D341Med (cell line): ENCODE measurements around the gene GNPTAB.

ENCODE experiments used
- DNase-seq: peaks from one replicate; pipeline ENCODE4 v3.0.0; 2012; ENCODE audit warnings: low spot score

Gene GNPTAB

DNA sequence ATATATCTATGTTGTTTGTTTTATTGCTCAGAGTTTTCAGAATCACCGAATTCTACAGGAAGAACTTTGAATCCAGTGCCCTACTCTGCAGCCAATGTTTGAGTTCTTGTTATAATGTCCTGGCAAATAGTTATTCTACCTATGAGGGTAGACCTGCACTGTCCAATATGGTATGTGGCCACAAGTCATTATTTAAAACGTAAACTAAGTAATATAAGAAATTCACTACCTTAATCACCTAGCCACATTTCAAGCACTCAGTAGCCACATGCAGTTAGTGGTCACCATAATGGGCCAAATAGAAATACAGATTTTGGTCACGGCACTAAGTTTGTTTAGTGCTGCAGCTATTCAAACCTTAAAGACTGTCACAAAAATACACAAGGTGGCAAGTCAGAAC is 26.4 kb downstream of the GNPTAB start:
- DNase-seq, result no peak

DNA sequence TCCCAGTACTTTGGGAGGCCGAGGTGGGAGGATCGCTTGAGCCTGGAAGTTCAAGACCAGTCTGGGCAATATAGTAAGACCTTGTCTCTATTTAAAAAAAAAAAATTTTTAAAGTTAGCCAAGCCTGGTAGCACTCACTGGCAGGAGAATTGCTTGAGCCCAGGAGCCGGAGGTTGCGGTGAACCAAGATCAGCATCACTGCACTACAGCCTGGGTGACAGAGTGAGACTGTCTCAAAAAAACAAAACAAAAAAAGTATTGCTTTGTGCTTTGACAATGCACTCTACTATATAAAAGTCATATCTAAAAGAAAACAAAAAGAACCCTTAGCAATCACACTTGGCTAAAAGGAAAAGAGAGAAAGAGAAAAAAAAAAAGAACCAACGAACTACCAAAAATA is 26.8 kb downstream of the GNPTAB start:
- no peak for DNase-seq

DNA sequence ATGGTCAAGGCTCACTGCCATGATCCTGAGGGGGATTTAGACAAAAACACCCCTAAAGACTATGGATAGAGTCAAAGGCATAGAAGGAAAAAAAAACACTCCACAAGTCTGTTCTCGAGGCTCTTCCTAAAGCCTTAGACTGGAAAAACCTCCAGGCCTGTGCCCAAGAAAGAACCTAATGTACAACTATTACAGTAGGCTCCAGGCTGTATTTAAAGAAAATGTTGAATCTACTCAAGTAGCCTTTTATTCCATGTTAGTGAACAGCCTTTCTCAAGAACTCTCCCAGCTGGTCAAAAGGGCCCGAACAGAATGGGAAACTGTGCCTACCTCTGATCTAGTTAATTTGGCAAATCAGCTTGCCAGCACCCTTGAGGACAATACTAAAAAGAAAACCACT is 28.3 kb downstream of the GNPTAB start:
- no peak for DNase-seq

DNA sequence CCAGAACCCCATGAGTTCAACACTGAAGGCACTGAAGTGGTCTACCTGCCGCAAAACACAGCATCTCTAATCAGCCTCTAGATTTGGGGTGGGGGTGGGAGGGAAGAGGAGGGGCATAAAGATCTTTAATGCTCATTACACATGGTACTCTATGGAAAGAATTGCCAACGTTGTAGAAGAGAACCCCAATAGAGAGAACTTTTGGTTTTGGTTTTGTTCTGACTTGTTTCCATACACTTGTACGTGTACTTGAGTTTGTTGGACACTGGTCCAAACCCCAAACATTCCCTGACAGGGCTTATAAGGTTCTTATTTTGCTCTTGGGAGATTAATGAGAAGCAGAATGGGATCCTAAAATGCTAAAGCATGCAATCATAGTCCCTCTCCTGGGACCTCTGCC is 31.0 kb downstream of the GNPTAB start:
- DNase-seq, result no peak

DNA sequence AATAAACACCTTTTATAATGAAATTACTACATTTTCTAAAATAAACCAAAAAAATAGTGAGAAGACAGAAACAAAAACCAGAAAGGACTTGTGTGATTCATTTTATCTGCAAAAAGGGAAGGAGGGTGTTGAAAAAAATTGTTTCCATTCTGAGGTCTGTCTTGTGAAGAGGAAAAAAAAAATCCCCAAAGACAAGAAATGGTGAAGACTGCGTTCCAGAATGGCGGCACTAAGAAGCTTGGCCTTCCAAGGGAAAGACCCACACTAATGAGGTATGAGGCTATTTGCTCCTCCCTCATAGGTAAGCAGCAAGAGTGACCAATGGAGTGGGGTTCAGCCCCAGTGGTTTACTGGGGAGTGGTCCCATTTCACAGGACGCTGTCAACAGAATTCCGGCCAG is 35.0 kb downstream of the GNPTAB start:
- no peak for DNase-seq

DNA sequence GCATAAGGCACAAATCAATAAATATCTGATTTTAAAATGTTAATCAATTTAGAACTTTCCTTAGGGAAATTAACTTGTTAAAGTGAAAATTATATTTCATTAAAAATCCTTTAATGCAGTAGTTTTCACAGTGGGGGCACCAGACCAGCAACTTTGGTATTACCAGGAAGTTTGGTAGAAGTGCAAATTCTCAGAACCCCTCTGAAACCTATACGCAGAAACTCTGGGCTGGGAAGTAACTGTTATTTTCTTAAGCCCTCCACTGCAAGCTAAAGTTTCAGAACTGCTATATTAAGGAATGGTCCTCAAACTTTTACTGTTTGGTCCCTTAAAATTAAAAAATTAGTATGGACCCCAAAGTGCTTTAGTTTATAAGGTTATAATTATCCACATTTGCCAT is 35.7 kb downstream of the GNPTAB start:
- no peak for DNase-seq

DNA sequence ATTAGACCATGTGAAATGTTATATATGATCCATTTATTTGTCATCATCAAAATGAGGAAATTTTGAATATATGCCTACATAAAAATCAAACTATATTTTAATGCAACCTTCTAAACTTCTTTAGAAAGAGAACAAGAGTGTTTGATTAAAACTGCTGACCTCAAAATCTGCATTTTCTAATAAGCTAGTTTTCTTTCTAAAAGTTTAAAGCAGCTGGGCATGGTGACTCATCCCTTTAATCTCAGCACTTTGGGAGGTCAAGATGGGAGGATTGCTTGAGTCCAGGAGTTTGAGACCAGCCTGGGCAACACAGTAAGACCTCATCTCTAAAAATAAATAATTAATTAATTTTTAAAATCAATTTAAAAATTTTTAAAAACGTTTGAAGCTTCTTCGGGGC is 36.2 kb downstream of the GNPTAB start:
- DNase-seq, result no peak

DNA sequence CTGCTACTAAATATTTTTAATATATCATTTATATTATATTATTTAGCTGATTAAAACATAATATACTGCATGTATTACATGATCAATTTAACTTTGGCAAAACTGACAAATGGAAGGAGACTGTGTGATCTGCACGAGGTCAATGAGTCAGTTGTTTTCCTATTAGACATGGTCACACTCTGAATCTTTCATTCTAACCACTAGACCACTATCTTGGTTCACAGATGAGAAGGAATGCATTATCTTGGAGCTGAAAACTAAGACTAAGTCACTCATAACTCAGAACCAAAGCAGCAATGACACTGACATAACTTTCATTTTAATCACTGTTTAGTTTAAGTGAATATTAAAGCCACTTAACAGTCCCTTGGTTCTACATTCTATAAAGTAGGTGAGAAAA is 37.4 kb downstream of the GNPTAB start:
- no peak for DNase-seq

DNA sequence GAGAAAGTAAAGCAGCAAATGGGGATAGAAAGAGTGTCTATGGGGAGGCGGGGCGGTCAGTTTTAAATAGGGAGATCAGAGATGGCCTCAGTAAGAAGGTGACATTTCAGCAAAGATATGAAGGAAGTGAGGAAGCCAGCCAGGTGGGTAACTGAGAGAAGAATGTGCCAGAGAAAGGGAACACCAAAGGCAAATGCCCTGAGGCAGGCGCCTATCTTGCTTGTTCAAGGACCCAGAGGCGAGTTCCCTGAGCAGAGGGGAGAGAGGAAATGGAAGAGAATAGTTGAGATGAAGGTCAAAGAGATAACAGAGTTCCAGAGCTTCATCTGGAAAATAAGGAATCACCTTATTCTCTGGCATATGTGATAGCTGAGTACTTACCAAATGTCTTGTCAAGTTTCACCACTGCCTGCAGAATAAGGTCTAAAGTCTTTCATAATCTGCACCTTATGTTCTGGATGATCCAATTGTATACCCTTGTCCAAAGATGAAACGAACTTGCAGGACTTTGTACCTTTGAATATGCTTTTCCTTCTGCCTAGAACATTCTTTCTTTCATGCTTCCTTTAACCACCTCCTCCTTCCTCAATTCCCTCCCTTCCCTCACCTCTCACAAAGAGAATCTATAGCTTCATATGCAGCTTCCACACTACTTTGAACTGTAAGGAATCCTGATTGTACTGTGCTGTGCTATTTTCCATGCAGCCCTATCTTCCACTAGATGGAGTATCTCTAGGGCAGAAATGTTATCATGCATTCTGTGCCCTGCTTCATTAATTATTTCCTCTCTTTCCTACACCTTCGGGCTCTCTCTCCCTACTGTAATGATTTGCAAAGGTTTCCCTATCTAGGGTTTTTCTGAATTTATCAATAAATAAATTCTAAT is 38.5 kb downstream of the GNPTAB start:
- DNase-seq, result no peak

DNA sequence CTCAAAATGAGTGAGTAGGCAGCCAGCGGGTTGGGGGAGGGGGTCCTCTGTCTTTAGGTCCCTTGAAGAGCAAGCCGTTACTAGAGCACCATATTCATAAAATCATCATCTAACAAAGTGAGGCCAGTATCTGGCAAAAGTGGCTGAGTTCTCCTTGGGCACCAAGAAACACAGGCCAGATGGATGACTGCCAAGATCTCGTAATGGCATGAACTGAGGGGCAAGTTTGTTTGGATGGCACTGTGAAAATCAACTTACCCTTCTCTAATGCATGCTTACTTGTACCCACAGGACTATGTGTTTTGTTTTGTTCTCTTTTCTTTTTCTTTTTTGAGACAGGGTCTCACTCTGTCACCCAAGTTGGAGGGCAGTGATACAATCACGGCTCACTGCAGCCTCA is 41.6 kb downstream of the GNPTAB start:
- DNase-seq, result no peak

DNA sequence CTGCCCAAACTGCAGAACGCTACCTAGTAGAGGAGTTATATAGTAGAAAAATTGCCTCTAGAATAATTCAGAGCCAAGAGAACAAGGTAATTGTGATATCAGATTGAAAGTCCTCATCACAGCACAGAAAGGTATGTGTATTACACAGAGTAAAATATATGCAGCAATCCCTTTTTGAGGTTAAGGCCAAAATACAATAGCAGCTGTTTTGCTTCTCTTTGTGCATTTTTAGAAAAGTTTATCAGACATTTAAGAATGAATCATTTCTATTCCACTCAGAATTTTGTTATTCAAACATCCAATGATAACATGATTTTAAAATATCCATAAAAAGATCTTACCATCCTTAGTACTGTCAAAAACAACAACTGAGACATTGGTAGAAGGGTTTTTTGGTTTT is 45.1 kb downstream of the GNPTAB start:
- no peak for DNase-seq

DNA sequence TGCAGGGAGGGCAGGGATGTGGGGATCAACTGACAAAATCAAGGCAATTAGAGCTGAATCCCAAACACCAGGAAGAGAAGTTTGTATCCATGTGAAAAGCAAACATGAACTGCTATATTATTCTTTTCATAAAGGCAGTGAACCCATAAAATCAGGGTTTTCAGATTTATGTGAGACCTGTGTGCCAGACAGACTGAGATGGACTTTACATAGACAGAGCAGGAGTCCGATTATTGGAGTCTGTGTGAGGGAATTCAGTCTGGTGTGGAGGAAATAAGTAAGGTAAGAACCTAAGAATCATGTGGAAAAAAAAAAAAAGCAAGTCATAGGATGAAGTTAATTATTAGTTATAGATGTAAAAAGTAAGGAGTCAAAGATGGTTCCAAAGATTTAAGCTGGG is 46.4 kb downstream of the GNPTAB start:
- DNase-seq, result no peak

DNA sequence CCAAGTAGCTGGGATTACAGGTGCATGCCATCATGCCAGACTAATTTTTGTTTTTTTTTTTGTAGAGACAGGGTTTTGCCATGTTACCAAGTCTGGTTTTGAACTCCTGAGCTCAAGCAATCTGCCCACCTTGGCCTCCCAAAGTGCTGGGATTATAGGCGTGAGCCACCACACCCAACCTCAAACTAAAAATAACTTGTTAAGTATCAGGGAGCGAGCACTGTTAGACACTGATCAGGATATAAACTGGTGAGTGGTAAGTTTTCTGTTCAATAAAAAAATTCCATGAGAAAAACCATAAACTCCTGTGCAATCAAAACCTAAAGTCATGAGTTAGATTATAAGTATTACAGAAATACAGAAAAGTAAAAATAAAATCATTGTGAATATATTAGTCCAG is 46.9 kb downstream of the GNPTAB start:
- DNase-seq, result no peak

DNA sequence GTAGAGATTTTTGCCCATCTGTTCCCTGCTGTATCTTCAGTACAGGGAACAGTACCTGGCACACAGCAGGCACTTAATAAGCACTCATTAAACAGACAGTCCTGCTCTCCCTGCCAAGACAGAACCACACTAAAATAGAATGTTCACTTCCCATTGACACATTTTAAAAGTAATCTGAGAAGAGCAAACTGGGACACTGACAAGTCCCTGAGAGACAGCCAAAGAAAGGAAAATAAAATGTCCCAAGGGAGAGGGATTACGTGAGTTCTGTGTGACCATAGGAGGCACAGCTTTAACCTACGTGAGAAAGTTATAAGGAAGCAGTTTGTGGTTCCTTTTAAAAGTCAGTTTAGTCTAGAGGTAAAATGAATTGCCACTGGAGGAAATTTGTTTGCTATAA is 47.6 kb downstream of the GNPTAB start:
- no peak for DNase-seq

DNA sequence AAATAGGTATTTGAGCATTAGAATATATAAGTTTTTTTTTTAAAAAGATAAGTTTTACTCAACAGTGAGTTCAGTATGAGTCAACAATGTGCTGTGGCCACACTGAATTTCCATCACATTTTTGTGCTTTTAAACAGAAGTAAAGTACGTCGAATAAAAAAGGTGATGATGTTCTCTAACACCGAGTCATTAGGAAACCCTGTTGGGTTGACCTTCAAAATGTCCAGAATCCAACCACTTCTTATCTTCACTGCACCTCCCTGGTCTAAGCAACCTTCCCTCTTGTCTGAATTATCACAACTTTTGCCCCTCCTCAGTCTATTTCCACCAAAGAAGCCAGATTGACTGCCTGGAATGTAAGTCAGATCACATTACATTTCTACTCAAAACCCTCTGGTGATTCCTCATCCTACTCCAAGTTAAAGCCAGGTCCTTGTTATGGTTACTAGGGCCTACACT is 48.5 kb downstream of the GNPTAB start:
- DNase-seq, result no peak

DNA sequence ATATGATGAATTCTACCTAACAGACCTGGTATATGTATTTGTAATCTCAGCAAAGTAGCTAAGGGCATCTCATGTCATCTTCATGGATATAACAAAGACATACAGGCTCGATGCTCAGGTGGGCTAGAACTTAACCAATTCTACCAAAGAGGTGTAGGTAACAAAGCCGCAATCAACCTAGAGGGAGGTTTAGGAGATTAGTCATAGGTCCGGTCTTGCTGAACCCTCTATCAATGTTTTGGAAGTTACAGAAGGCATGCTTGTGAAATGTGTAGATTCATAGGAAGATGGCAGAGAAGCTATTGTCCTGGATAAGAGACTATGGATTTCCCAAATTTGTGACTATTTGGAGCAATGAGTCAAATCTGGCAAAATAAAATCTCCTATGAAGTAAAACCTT is 48.9 kb downstream of the GNPTAB start:
- DNase-seq, result no peak

DNA sequence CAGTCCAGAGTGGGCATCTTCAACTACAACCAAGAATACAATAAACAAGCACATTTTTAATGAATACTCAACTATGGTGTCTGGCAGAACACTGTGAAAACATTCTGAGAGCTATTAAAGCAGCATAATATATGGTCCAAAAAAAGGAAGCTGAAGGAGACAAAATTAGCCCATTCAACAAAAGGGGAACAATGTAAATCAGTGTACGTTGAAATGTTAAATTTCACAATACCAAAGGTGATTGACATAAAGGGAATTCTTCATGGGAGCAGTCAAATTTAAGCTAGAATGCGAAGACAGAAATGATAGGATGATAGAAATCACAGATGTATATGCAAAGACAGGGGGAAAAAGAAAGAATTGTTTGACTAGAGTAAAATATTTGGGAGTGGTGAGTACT is 50.2 kb downstream of the GNPTAB start:
- DNase-seq, result no peak

DNA sequence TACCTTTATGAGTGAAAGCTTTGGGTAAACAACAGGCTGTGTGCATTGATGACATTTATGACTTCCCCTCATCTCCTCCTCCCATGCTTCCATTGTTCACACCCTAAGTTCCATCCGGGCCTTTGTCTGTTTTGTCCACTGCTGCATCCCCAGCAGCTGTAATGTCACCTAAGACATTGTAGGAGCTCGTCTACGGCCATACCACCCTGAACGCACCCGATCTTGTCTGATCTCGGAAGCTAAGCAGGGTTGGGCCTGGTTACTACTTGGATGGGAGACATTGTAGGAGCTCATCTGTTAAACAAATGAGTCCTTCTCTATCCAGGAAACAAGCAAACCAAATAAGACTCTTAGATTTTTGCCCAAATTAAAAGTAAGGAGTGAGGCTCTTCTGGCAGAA is 51.1 kb downstream of the GNPTAB start:
- DNase-seq, result no peak

DNA sequence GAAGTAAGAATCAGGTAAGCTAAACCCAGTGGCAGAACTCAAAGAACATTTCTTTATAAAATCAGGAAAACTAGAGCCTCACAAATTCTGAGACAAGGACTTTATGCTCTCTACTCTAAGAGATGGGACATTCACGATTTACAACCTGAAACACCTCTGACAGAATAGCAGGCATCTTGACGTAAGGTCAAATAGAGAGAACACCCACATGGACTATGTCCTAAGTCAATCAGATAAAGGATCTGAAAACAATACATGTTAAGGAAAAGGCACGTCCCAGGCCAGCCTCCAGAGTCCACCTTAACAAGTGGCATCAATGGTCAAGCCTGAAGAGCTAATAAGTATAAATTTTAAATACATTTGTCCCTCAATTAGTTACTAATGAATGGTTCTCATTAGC is 51.6 kb downstream of the GNPTAB start:
- DNase-seq, result no peak

DNA sequence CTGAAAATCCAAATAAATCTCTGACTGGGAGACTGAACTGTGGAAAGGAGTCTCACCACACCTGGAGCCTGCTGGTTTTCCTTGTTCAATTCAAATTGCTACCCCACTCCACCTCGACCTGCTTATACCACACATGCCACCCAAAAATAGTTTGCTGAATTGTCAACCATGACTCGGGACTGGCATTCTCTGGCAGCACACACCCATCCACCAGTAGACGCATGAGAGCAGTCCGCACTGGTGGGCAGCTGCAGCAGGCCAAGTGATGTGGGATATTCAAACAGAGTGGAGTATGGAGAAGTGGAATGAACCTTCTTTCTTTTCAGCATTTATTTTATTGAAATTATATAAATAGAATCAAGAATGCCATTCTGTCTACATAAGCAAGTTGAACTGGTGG is 52.8 kb downstream of the GNPTAB start:
- DNase-seq, result no peak

DNA sequence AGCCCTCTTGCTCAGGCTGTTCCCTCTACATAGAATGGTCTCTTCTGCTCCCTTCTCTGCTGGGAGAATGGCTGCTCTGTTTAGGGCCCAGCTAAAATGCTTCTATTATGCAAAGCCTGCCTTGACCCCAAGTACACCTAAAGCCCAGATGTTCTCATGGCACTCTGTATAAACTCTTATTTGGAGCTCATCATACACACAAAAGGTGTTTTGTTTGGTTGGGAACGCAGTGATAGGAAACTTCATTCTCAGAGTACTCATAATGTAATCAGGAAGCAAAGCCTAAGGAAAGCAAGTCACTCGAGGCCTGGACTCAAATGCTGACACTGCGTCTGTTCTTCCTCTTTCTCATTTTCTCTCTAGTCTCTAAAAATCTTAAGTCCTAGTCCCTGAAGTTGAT is 53.3 kb downstream of the GNPTAB start:
- DNase-seq, result no peak

DNA sequence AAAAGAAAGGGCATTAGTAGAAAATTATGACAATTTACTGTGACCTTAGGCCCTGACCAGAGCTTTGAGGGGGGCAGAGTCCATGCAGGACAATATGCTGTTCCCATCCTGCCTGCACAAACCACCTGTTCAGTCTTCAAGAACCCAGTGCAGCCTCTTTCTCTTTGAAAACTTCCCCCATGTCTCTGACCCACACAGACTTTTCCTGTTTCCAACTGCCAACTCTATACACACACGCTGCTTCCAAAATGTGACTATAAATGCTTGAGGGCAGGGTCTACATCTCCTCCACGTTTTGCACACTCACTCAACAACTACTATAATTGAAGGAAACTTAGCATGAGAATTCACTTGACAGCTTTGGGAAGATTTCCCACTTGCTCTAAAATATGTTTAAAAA is 54.9 kb downstream of the GNPTAB start:
- no peak for DNase-seq

DNA sequence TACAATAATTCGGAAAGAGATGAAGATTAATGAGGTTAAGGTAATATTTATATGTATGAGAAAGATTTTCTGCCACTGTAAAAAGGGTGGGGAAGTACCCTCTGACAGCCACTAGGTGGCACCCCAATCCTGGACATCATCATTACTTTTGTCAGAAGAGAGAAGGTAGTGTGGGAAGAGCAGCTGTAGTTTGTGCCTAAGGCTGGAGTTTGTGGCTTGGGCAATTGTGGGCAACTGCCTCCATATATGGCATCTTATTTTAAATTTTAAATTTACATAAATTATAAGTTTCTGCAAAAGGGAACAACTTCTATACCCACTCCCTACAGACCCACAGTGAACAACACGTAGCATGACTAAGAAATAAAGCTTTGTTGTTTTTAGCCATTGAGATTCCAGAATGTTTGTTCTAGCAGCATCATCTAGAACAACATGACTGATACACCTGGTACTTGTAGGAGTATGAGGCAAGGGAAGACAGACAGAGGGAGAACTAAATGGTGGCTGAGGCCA is 57.1 kb downstream of the GNPTAB start:
- DNase-seq, result peak; percentile 67
